ENCODE measurements around the gene STXBP6.

DNA sequence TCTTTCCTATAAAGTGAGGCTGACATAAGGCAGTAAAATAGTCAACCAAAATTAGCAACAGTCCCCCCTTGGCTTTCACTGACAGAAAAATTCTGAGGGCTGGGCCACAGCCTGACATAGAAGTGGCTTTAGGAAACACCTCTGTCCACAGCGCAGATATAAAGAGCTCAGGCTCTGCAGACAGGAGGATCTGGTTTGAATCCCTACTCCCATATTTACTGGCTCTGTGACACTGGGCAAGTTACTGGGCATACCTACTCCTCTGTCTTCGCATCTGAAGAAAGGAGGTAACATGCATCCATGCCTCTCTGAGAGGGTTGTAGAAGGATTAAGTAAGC is 95.3 kb downstream of the STXBP6 start:
- TF ChIP-seq, protein P1, sequence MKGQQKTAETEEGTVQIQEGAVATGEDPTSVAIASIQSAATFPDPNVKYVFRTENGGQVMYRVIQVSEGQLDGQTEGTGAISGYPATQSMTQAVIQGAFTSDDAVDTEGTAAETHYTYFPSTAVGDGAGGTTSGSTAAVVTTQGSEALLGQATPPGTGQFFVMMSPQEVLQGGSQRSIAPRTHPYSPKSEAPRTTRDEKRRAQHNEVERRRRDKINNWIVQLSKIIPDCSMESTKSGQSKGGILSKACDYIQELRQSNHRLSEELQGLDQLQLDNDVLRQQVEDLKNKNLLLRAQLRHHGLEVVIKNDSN (IDR thresholded peaks at IDR 0.05; ENCODE audit: borderline replicate concordance, extremely low read length, insufficient read depth, low read depth, low read length): no peak
- no peak for TF ChIP-seq EP300 (IDR thresholded peaks at IDR 0.05; ENCODE audit: borderline replicate concordance in 1 of 2, control insufficient read depth in 1 of 2, low read depth in 2 of 2, low read length in 2 of 2)
